Adrenal gland (tissue), 12 donors: ENCODE measurements around the gene CYP27B1. TPM values are rescaled to one million over a fixed set of nuclear protein-coding genes. Genes with fewer than 3 reads are reported as not detected.

Experiments
- DNase-seq, 7 donors: peaks; one replicate each; pipeline ENCODE4 v3.0.0-alpha.2; 2019 to 2020
- H3K27ac ChIP-seq, 5 donors: fragments of 200-600 bp; sonication (generic) in 4 of 5; 1 replicate in 3 of 5; 2 replicates in 2 of 5; pipeline versions ENCODE4 v1.5.1 to v1.8.0; 2016 to 2020; ENCODE audit warnings: mild to moderate bottlenecking in 1 of 5
- H3K27me3 ChIP-seq: fragments of 200-600 bp; 2 replicates; pipeline ENCODE4 v1.8.0; 2021
- H3K36me3 ChIP-seq, 2 donors: fragments of 200-600 bp; replicated peaks in 1 of 2; 1 replicate in 1 of 2; 2 replicates in 1 of 2; pipeline versions ENCODE4 v1.5.1 to v1.8.0; 2018 to 2022
- H3K4me1 ChIP-seq, 2 donors: fragments of 200-600 bp; replicated peaks in 1 of 2; 1 replicate in 1 of 2; 2 replicates in 1 of 2; pipeline versions ENCODE4 v1.5.1 to v1.8.0; 2018 to 2021
- H3K4me3 ChIP-seq, 4 donors: fragments of 200-600 bp; sonication (generic) in 3 of 4; one replicate each; pipeline ENCODE4 v1.5.1; 2016 to 2018
- H3K9me3 ChIP-seq, 3 donors: fragments of 200-600 bp; sonication (generic) in 1 of 3; replicated peaks in 1 of 3; 1 replicate in 2 of 3; 2 replicates in 1 of 3; pipeline versions ENCODE4 v1.5.1 to v1.8.0; 2016 to 2021
- CTCF ChIP-seq, 6 experiments: fragments of 450-650 bp in 4 of 6; fragments of 200-600 bp in 2 of 6; sonication (generic) in 1 of 6; IDR thresholded peaks; 1 replicate in 5 of 6; 2 replicates in 1 of 6; pipeline versions ENCODE4 v1.5.1 to v1.8.0; 2016 to 2021; ENCODE audit warnings: antibody characterized with exemption in 6 of 6, mild to moderate bottlenecking in 2 of 6, moderate library complexity in 1 of 6
- POLR2A ChIP-seq, 2 donors: fragments of 450-650 bp; IDR thresholded peaks; one replicate each; pipeline ENCODE4 v1.6.1; 2017; ENCODE audit warnings: antibody characterized with exemption in 2 of 2, mild to moderate bottlenecking in 2 of 2, moderate library complexity in 1 of 2
- WGBS, 4 donors: extraction: QIAGEN DNeasy Blood & Tissue Kit in 2 of 4; methylation state at CpG; one replicate each; pipeline versions ENCODE4 v1.1.5 to v1.1.7; 2013 to 2017; 5-methylcytosine and 5-hydroxymethylcytosine counted together
- intact Hi-C, 2 donors: fragments of 100-400 bp; cut with DNase I; formaldehyde crosslinking; loops; one replicate each; pipeline versions ENCODE4 v1.14.1 to v1.15.0; 2022 to 2023
- polyA plus RNA-seq, 3 donors: library from polyadenylated mRNA; stranded (reverse); fragments of 200-250 nt in 2 of 3; fragments of 350-450 nt in 1 of 3; fragmentation: Illumina TruSeq in 1 of 3; extraction: RNeasy Lipid Tissue Mini Kit (QIAGEN cat#74804) in 1 of 3; gene quantifications; one replicate each; pipeline ENCODE4 v1.2.3, GENCODE V29; 2013 to 2014
- total RNA-seq, 9 donors: library from RNA; depleted of rRNA in 4 of 9; stranded (reverse); fragments of >200 nt in 4 of 9; fragments of 120-200 nt in 1 of 9; fragmentation: NEBNext Ultra II Directional in 1 of 9; extraction: Animal tissue kit (Norgen Biotek cat#: 25700) in 1 of 9; gene quantifications; one replicate each; pipeline versions ENCODE4 v1.1.0 to v1.2.4, GENCODE V29; 2013 to 2023
- donor health status: healthy with polysubstance abuse.
- donor health status: Bipolar disorder and iron deficiency.
- donor health status: DM: yes; HTN: yes; CAD: no.
- donor health status: DM: no; HTN: no; CAD: no.
- donor health status: DM: no; HTN: no; CAD: no.
- donor health status: DM: yes; HTN: yes; CAD: no.

CYP27B1 gene
- total and polyA plus RNA-seq, 12 donors = 0.48 to 10.4 (median 3.1) TPM

- intact Hi-C loops = loop anchor here in 1 of 2 donors (5.0 kb wide), 1 partner anchor 45 kb away; no protein-coding TSS in a partner anchor
Observed at GRCh38 chr12:57772429-57773322, 5.8 kb upstream of the CYP27B1 start, which contains the start of gene EEF1AKMT3. EEF1AKMT3 (plus strand) TSS chr12:57772614; CDS start chr12:57772725, 111 bp downstream.

DNA sequence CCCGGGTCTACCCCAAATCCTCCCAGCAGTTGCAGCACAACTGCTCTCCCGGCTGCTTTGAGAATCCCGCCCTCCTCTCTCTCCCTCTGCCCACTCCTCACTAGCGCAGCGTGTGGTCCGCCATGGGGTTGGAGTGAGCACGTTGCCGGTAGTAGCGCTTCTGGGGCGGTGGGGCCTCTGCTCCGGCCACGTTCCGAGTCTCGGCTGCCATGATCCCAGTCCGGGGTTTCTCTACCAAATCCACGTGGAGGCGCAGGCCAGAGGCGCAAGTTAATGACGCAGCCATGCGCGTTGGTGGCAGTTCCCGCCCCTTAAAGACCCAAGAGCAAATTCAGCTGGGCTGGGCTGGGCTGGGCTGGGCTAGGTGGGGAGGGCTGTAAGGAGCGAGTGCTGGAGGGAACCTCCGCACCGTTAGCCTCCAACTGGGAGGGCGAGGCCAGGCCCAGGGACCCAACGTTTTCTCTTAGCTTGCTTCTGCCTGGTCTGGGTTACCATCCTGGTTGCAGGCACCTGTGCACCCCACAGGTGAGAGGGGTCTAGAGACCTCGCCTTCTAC is 5.1 kb upstream of the CYP27B1 start, which contains the start of gene METTL1:
METTL1 (minus strand) TSS at position 233 of the 556 bp plus-strand sequence; CDS start at position 211, 22 bp downstream.
- peaks cover 15 to 18% of the 10 kb centered on the region in 2 donors for H3K4me1 ChIP-seq
- H3K9me3 ChIP-seq = no peaks in the 10 kb centered on the region
- no peaks in the 10 kb centered on the region for H3K36me3 ChIP-seq
- TF ChIP-seq POLR2A (IDR thresholded peaks at IDR 0.05) = peak; percentile 53 to 75
- TF ChIP-seq CTCF (IDR thresholded peaks at IDR 0.05) = peak in 1 of 6 experiments; percentile 16
- peak within 1 kb of the TSS; percentile 25 to 94 (median 54) for H3K4me3 ChIP-seq
- no peaks in the 10 kb centered on the region for H3K27me3 ChIP-seq
- WGBS, 4 donors = 0% methylated on average over 12 to 28 of the region's 28 CpGs
- peak; percentile 93 to 99 (median 97) for DNase-seq
- intact Hi-C loops = loop anchor here in 1 of 2 donors (5.0 kb wide), 1 partner anchor 45 kb away; no protein-coding TSS in a partner anchor
- H3K27ac ChIP-seq = peak within 1 kb of the TSS; percentile 61 to 94 (median 93)

More at GRCh38 chr12:57772429-57773322, 5.8 kb upstream of the CYP27B1 start, which contains the start of gene EEF1AKMT3:
- Histone ChIP-seq H3K27me3 (no peaks in the 10 kb centered on the region), H3K36me3 (no peaks in the 10 kb centered on the region), H3K4me3 (peak within 1 kb of the TSS; percentile 25 to 94 (median 54)), H3K27ac (peak within 1 kb of the TSS; percentile 61 to 94 (median 93)), H3K9me3 (no peaks in the 10 kb centered on the region), H3K4me1 (peaks cover 12 to 18% of the 10 kb centered on the region in 2 donors)
- peak; percentile 62 to 78 (median 71) for DNase-seq
- TF ChIP-seq POLR2A (IDR thresholded peaks at IDR 0.05) (no peak), CTCF (IDR thresholded peaks at IDR 0.05) (peak in 1 of 6 experiments; percentile 14)
- WGBS, 4 donors = 3 to 5% (median 3%) methylated on average over 30 to 67 of the region's 67 CpGs

GRCh38 chr12:57771236-57771872 is 4.5 kb upstream of the CYP27B1 start:
- TF ChIP-seq CTCF (IDR thresholded peaks at IDR 0.05) (no peak), POLR2A (IDR thresholded peaks at IDR 0.05) (no peak)
- H3K4me3 ChIP-seq = peak overlapping the region in 3 of 4 donors; percentile 38 to 94 (median 71)
- DNase-seq = peak; percentile 86 to 94 (median 93)
- intact Hi-C loops = loop anchor here in 1 of 2 donors (5.0 kb wide), 1 partner anchor 44 kb away; no protein-coding TSS in a partner anchor
- no peaks in the 10 kb centered on the region for H3K27me3 ChIP-seq
- H3K27ac ChIP-seq = peak overlapping the region; percentile 61 to 94 (median 93)
- H3K4me1 ChIP-seq = peaks cover 20 to 24% of the 10 kb centered on the region in 2 donors
- no peaks in the 10 kb centered on the region for H3K9me3 ChIP-seq
- no peaks in the 10 kb centered on the region for H3K36me3 ChIP-seq
- WGBS, 4 donors = 1 to 2% (median 2%) methylated on average over 16 of the region's 16 CpGs
